ENCODE measurements around the gene CSRNP3.

Gene CSRNP3

DNA sequence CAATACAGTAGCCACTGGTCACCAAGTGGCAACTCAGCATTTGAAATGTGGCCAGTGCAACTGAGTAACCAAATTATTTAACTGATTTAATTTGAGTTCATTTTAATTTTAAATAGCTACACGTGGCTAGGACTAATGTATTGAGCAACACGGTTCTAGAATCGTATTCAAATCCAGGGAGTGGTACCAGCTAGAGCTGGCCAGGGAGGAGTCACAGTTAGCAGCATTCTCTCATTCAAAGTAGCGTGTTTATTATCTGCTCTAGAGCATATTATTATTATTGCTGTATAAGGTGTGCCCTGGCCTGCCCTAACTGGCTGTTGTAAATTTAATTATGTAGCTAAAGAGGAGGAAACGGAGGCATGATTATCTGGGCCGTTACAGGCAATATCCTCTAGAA is 231.6 kb downstream of the CSRNP3 start:
- CTCF ChIA-PET, result no interaction called here
- POLR2A ChIA-PET, result no interaction called here

DNA sequence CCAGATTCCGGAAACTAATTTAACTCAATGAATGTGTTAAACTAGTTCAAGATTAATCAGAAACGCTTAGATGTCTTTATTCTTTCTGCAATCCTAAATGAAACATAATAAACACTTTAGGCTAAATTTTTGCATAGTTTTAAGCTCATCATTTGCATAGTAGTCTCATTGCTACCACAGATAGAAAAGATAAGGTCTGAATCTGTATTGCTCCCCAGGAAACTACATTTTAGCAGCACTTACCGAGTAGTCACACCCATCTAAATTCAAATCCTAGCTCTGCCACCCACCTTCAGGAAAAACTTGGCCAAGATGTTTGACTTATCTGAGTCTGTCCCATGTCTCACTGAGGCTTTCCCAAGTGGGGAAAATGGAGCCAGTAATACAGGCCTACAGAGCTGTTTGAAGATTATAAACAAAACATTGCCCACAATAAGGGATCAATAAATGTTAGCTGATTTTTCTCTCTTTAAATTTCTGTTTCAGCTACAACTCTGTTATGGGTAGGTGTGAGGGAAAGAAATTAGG is 237.5 kb downstream of the CSRNP3 start:
- DNase-seq (ENCODE audit: extremely low spot score), result no peak
- TF ChIP-seq TARDBP (IDR thresholded peaks at IDR 0.05) (no peak), BHLHE40 (IDR thresholded peaks at IDR 0.05; ENCODE audit: borderline replicate concordance) (no peak), LEF1 (IDR thresholded peaks at IDR 0.05; ENCODE audit: borderline replicate concordance) (no peak), CTBP1 (IDR thresholded peaks at IDR 0.05; ENCODE audit: borderline replicate concordance) (no peak)
- ChIA-PET CTCF (no interaction called here), POLR2A (no interaction called here)

More for the DNA sequence above, 231.6 kb downstream of the CSRNP3 start:
- no peak for DNase-seq (ENCODE audit: extremely low spot score)
- TF ChIP-seq L3MBTL2 (conservative IDR thresholded peaks at IDR 0.05), result no peak
- TF ChIP-seq NFRKB (IDR thresholded peaks at IDR 0.05), result no peak
- no peak for TF ChIP-seq ELF4 (IDR thresholded peaks at IDR 0.05)
- no peak for TF ChIP-seq FOXK2 (IDR thresholded peaks at IDR 0.05)
- no peak for TF ChIP-seq SUZ12 (IDR thresholded peaks at IDR 0.05)
- no peak for TF ChIP-seq SP1 (IDR thresholded peaks at IDR 0.05)
- TF ChIP-seq BHLHE40 (IDR thresholded peaks at IDR 0.05; ENCODE audit: borderline replicate concordance), result no peak
- TF ChIP-seq, protein P1, sequence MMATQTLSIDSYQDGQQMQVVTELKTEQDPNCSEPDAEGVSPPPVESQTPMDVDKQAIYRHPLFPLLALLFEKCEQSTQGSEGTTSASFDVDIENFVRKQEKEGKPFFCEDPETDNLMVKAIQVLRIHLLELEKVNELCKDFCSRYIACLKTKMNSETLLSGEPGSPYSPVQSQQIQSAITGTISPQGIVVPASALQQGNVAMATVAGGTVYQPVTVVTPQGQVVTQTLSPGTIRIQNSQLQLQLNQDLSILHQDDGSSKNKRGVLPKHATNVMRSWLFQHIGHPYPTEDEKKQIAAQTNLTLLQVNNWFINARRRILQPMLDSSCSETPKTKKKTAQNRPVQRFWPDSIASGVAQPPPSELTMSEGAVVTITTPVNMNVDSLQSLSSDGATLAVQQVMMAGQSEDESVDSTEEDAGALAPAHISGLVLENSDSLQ (IDR thresholded peaks at IDR 0.05), result no peak
- no peak for TF ChIP-seq TARDBP (IDR thresholded peaks at IDR 0.05)
- no peak for TF ChIP-seq ZNF384 (IDR thresholded peaks at IDR 0.05)
- no peak for TF ChIP-seq FOXA1 (IDR thresholded peaks at IDR 0.05)
- no peak for TF ChIP-seq LEF1 (IDR thresholded peaks at IDR 0.05; ENCODE audit: borderline replicate concordance)
- no peak for TF ChIP-seq ARNT (IDR thresholded peaks at IDR 0.05)
- TF ChIP-seq CTBP1 (IDR thresholded peaks at IDR 0.05; ENCODE audit: borderline replicate concordance), result no peak
- no peak for TF ChIP-seq FOXM1 (IDR thresholded peaks at IDR 0.05; ENCODE audit: borderline replicate concordance)
- TF ChIP-seq HDGF (IDR thresholded peaks at IDR 0.05; ENCODE audit: borderline replicate concordance), result no peak

DNA sequence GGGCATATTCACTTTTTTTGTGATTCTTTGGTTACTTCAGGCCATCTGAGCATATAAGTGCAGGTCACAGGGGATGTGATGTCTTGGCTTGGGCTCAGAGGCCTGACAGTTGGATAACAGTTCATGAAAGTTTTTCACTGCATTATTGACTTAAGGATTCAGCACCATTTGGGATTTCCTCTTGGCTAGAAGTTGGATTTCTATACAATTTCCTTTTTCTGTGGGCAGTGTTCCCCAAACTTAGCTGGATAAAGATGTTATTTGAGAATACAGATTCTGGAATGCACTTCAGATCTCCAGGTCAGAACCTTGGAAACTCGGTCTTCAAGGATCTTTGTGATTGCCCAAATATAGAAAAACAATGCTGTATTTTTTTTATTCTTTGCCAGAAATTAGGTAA is 246.6 kb downstream of the CSRNP3 start:
- ChIA-PET POLR2A (no interaction called here), CTCF (interaction anchor here (0.5 kb wide), 1 partner anchor 649 kb away, joined by 3 read pairs; no protein-coding TSS in a partner anchor)
- DNase-seq (ENCODE audit: extremely low spot score), result no peak
- no peak for TF ChIP-seq HDGF (IDR thresholded peaks at IDR 0.05; ENCODE audit: borderline replicate concordance)

DNA sequence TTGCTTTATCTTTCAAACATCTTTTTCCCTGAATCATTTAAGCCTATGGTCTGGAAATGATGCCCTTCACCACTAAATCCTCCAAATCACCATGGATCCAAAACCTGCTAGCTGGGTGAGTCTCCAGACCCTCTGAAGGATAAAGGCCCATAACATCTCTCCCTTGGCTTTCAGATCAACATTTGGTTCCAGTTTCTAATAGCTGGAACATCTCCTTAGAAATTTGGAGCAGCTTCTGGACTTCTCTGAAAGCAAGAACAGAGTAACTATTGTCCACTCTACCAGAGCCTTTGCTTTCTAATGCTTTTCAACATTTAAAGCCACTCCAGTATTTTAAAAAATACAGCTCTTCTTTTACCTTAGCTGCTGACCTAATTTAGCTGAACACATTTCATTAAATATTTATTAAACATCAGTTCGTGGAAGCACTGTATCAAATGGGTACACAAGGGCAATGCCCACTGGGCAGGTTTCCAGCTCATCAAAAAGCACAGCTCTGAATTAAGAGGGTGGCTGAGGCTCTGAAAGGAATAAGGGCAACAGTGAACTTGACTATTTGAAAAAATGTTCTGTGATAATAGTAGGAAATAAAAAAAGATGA is 249.2 kb downstream of the CSRNP3 start:
- ChIA-PET POLR2A (no interaction called here), CTCF (no interaction called here)
- no peak for DNase-seq (ENCODE audit: extremely low spot score)
- no peak for TF ChIP-seq TARDBP (IDR thresholded peaks at IDR 0.05)
- no peak for TF ChIP-seq LEF1 (IDR thresholded peaks at IDR 0.05; ENCODE audit: borderline replicate concordance)
- no peak for TF ChIP-seq FOXA1 (IDR thresholded peaks at IDR 0.05)
- no peak for TF ChIP-seq CTBP1 (IDR thresholded peaks at IDR 0.05; ENCODE audit: borderline replicate concordance)
- TF ChIP-seq NFRKB (IDR thresholded peaks at IDR 0.05), result no peak
- TF ChIP-seq L3MBTL2 (conservative IDR thresholded peaks at IDR 0.05), result no peak
- no peak for TF ChIP-seq BHLHE40 (IDR thresholded peaks at IDR 0.05; ENCODE audit: borderline replicate concordance)

DNA sequence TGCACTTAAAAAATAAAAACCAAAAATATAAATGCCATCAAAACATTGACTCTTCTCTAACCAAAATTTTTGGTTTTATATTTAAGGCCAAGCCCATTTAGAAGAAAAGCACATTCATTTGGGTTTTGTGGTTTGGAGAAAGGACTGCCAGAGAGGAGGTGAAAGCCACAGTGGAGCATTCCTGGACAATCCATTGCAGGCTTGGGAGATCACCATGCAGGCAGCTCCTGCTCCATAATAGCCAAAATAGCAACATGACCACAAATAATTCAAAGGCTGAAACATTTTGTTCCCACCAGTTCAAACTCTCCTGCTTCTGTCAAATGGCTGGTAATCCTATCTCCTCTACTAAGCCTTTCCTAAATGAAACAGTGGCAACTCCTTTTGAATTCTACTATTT is 251.0 kb downstream of the CSRNP3 start:
- DNase-seq (ENCODE audit: extremely low spot score), result no peak
- ChIA-PET CTCF (no interaction called here), POLR2A (no interaction called here)
- TF ChIP-seq L3MBTL2 (conservative IDR thresholded peaks at IDR 0.05), result no peak
- no peak for TF ChIP-seq FOXK2 (IDR thresholded peaks at IDR 0.05)
- TF ChIP-seq NFRKB (IDR thresholded peaks at IDR 0.05), result no peak
- no peak for TF ChIP-seq HDGF (IDR thresholded peaks at IDR 0.05; ENCODE audit: borderline replicate concordance)
- TF ChIP-seq FOXM1 (IDR thresholded peaks at IDR 0.05; ENCODE audit: borderline replicate concordance), result no peak
- no peak for TF ChIP-seq TARDBP (IDR thresholded peaks at IDR 0.05)
- TF ChIP-seq ELF4 (IDR thresholded peaks at IDR 0.05), result no peak

DNA sequence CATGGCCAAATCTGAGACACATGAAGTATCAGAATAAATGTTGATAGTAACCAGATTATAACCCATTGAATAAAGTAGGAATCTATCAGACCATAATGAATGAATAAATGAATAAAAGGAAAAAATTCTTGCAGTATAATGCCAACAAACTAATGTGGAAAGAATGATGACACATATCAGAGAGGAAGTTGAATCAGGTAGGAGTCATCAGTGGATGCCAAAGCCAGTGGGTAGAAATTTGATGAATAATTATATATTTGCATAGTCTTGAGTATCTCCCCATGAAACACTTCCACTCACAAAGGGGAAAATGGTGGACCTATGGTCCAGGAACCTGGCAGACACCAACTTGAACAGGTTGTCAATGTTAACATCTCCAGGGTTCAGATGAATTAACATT is 255.9 kb downstream of the CSRNP3 start:
- CTCF ChIA-PET, result no interaction called here
- POLR2A ChIA-PET, result no interaction called here
- DNase-seq (ENCODE audit: extremely low spot score), result no peak
- TF ChIP-seq NFRKB (IDR thresholded peaks at IDR 0.05), result no peak
- no peak for TF ChIP-seq ELF4 (IDR thresholded peaks at IDR 0.05)
- TF ChIP-seq, protein P1 (IDR thresholded peaks at IDR 0.05), result no peak
- no peak for TF ChIP-seq BHLHE40 (IDR thresholded peaks at IDR 0.05; ENCODE audit: borderline replicate concordance)
- TF ChIP-seq ARNT (IDR thresholded peaks at IDR 0.05), result no peak
- no peak for TF ChIP-seq L3MBTL2 (conservative IDR thresholded peaks at IDR 0.05)
- no peak for TF ChIP-seq FOXA1 (IDR thresholded peaks at IDR 0.05)
- no peak for TF ChIP-seq HDGF (IDR thresholded peaks at IDR 0.05; ENCODE audit: borderline replicate concordance)
- no peak for TF ChIP-seq CTBP1 (IDR thresholded peaks at IDR 0.05; ENCODE audit: borderline replicate concordance)
- no peak for TF ChIP-seq TARDBP (IDR thresholded peaks at IDR 0.05)
- no peak for TF ChIP-seq FOXK2 (IDR thresholded peaks at IDR 0.05)
- no peak for TF ChIP-seq ZNF384 (IDR thresholded peaks at IDR 0.05)
- no peak for TF ChIP-seq FOXM1 (IDR thresholded peaks at IDR 0.05; ENCODE audit: borderline replicate concordance)
- TF ChIP-seq SP1 (IDR thresholded peaks at IDR 0.05), result no peak
- TF ChIP-seq SUZ12 (IDR thresholded peaks at IDR 0.05), result no peak
- TF ChIP-seq LEF1 (IDR thresholded peaks at IDR 0.05; ENCODE audit: borderline replicate concordance), result no peak

Data from HEK293T (cell line).